Measurements from ENCODE around the gene KRT84. TPM values are rescaled to one million over a fixed set of nuclear protein-coding genes. Genes with fewer than 3 reads are reported as not detected.

Gene KRT84
- total RNA-seq, 1 experiment from 2014 or later = not detected

GRCh38 chr12:52359621-52360061 is 25.8 kb downstream of the KRT84 start (continued):
- TF ChIP-seq ZNF512 (CRISPR knock-in tag; IDR thresholded peaks at IDR 0.05; ENCODE audit: borderline replicate concordance) (no peak), ZNF425 (CRISPR knock-in tag; conservative IDR thresholded peaks at IDR 0.05) (no peak)

- ChIA-PET POLR2A (interaction anchor here (0.6 kb wide), 1 partner anchor 80 kb away, joined by 5 read pairs; no protein-coding TSS in a partner anchor), CTCF (interaction anchor here (1.0 to 2.2 kb wide), 5 partner anchors 14 to 202 kb away, joined by 3 to 7 read pairs (median 4); no protein-coding TSS in a partner anchor)
- H3K4me3 Mint-ChIP-seq = no peak overlapping the region
- H3K4me1 Mint-ChIP-seq = peaks cover 18% of the 10 kb centered on the region; the same call in 1 of the 2 replicates
- no peaks in the 10 kb centered on the region for H3K36me3 Mint-ChIP-seq
- H3K9me3 Mint-ChIP-seq = no peaks in the 10 kb centered on the region
- no peak for ATAC-seq
- DNase-seq (ENCODE audit: low spot score) = no peak
- H3K27me3 Mint-ChIP-seq (ENCODE audit: low read depth) = no peaks in the 10 kb centered on the region
- H3K27ac Mint-ChIP-seq = no peak overlapping the region
- TF ChIP-seq CREB1 (CRISPR knock-in tag; IDR thresholded peaks at IDR 0.05) (no peak), ZNF671 (CRISPR knock-in tag; IDR thresholded peaks at IDR 0.05) (no peak), OVOL2 (CRISPR knock-in tag; IDR thresholded peaks at IDR 0.05; ENCODE audit: borderline replicate concordance) (no peak), USF1 (CRISPR knock-in tag; IDR thresholded peaks at IDR 0.05) (no peak), SMAD4 (CRISPR knock-in tag; IDR thresholded peaks at IDR 0.05) (no peak), NR3C1 (CRISPR knock-in tag; conservative IDR thresholded peaks at IDR 0.05; ENCODE audit: low read depth) (no peak), E2F5 (CRISPR knock-in tag; IDR thresholded peaks at IDR 0.05) (no peak), IRF2 (CRISPR knock-in tag; IDR thresholded peaks at IDR 0.05; ENCODE audit: borderline replicate concordance, low read depth) (no peak), PRDM15 (CRISPR knock-in tag; IDR thresholded peaks at IDR 0.05) (no peak), ATF6 (CRISPR knock-in tag; IDR thresholded peaks at IDR 0.05) (no peak), PREB (CRISPR knock-in tag; IDR thresholded peaks at IDR 0.05; ENCODE audit: borderline replicate concordance) (no peak), ZNF423 (CRISPR knock-in tag; IDR thresholded peaks at IDR 0.05) (no peak), FOXK1 (CRISPR knock-in tag; IDR thresholded peaks at IDR 0.05) (no peak), AFF4 (CRISPR knock-in tag; IDR thresholded peaks at IDR 0.05; ENCODE audit: borderline replicate concordance) (no peak), ZNF219 (CRISPR knock-in tag; IDR thresholded peaks at IDR 0.05; ENCODE audit: borderline replicate concordance) (no peak)
These were observed 26.7 kb downstream of the KRT84 start for GRCh38 chr12:52358575-52359350.

Data from WTC11 (cell line).